HG03565 (cell line): ENCODE results near the gene SDR39U1.

Source experiments
- ATAC-seq: cut with Tn5 transposase; IDR thresholded peaks from one replicate; pipeline ENCODE4 v1.9.1; 2021; ENCODE audit warnings: mild to moderate bottlenecking, moderate library complexity; ENCODE audit not compliant: unreplicated experiment

SDR39U1 gene

DNA sequence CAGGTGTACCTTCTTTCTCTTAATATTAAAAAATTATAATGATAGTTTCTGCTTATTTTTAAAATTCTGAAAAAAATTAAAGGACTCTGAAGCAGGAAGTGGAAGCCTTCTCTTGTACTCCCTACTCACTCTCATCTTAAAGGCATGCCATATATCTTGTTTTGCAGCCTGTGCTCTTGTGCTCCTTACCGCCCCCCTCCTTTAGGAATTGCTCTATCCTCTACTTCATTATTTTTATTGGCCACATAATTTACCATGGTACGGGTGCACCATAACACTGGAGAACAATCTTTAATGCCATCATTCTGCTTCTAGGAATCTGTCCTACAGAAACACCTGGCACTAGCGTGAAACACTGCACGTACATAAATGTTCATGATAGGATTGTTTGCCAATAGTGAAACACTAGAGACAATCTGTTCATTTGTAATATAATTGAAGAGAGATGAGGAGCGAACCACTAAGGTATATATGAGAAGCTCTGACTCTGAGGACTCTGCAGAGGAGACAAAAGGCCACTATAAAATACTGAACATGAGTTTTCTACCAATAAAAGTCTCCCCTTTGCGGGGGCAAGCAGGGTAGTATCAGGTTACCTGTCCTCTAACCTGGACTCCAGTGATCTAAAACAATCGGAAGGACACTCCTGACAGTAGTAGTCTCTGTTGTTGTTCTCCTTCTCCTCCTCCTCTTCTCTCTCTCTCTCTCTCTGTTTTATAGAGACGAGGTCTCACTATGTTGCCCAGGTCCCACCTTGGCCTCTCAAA lies 50.1 kb downstream of the SDR39U1 start:
- no peak for ATAC-seq

DNA sequence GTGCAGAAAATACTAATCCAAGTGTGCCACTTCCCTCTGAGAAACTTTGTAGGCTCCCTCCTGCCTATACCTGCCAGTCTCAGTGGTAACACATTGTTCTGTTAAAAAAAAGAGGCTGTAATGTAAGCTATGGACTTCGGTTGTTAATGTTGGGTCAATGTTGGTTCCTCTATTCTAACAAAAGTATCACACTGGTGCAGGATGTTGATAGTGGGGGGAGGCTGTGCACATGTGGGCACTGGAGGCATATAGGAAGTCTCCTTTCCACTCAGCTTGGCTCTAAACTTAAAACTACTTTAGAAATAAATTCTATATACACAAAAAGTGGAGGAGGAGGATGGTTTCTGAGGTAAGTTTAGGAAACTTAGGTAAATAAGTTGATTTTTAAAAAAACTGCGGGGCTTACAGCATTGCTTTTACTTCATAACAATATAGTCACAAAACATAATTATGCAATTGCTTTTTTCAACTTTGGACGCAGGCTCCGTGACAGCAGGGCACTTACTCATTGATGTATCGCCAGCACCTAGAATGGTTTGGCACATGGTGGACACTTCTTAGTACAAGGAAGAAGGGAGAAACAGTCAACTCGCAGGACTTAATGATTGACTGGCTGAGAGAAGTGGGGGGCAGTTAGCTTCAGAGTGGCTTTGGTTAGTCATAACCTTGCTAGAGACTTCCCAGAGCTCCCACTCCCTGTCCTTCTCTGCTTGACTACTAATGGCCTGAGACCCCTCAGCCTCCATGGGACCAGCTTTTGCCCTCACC lies 51.7 kb downstream of the SDR39U1 start:
- no peak for ATAC-seq
